Trophoblast cell (in vitro differentiated cells and primary cell): ENCODE results near the gene ACBD7.

Source experiments
- DNase-seq, 2 donors: peaks; one replicate each; pipeline ENCODE4 v3.0.0-alpha.2; 2016
- H2AFZ ChIP-seq: 2 replicates; pipeline ENCODE4 v1.6.1; 2013; ENCODE audit warnings: low read length, moderate library complexity, mild to moderate bottlenecking; ENCODE audit not compliant: insufficient read depth, poor library complexity
- H2AK5ac ChIP-seq: 2 replicates; pipeline ENCODE4 v1.6.1; 2013; ENCODE audit warnings: mild to moderate bottlenecking, low read length
- H2BK120ac ChIP-seq: 2 replicates; pipeline ENCODE4 v1.6.1; 2013; ENCODE audit warnings: low read length, mild to moderate bottlenecking, moderate library complexity; ENCODE audit not compliant: insufficient read depth, poor library complexity
- H2BK12ac ChIP-seq: 2 replicates; pipeline ENCODE4 v1.6.1; 2013; ENCODE audit warnings: mild to moderate bottlenecking, low read length, moderate library complexity
- H2BK5ac ChIP-seq: 2 replicates; pipeline ENCODE4 v1.6.1; 2013; ENCODE audit warnings: low read length, low read depth, moderate library complexity, mild to moderate bottlenecking; ENCODE audit not compliant: poor library complexity
- H3K14ac ChIP-seq: 2 replicates; pipeline ENCODE4 v1.6.1; 2013; ENCODE audit warnings: mild to moderate bottlenecking, low read length
- H3K18ac ChIP-seq: 2 replicates; pipeline ENCODE4 v1.6.1; 2013; ENCODE audit warnings: mild to moderate bottlenecking, low read length
- H3K23ac ChIP-seq: 2 replicates; pipeline ENCODE4 v1.6.1; 2013; ENCODE audit warnings: low read length
- H3K27ac ChIP-seq: 2 replicates; pipeline ENCODE4 v1.5.1; 2013; ENCODE audit warnings: low read depth, mild to moderate bottlenecking, inconsistent platforms, low read length, moderate library complexity
- H3K27me3 ChIP-seq: 2 replicates; pipeline ENCODE4 v1.6.1; 2013; ENCODE audit warnings: inconsistent platforms, mild to moderate bottlenecking, low read length, moderate library complexity; ENCODE audit not compliant: insufficient read depth
- H3K36me3 ChIP-seq, 2 experiments: 1 replicate in 1 of 2; 2 replicates in 1 of 2; pipeline ENCODE4 v1.6.1; 2013; ENCODE audit warnings: low read length in 2 of 2, mild to moderate bottlenecking in 2 of 2, moderate library complexity in 1 of 2; ENCODE audit not compliant: insufficient read depth in 2 of 2, control insufficient read depth in 1 of 2
- H3K4ac ChIP-seq: 2 replicates; pipeline ENCODE4 v1.6.1; 2013; ENCODE audit warnings: low read depth, mild to moderate bottlenecking, low read length, moderate library complexity
- H3K4me1 ChIP-seq, 2 experiments: 1 replicate in 1 of 2; 2 replicates in 1 of 2; pipeline ENCODE4 v1.6.1; 2013; ENCODE audit warnings: low read length in 2 of 2, mild to moderate bottlenecking in 2 of 2, moderate library complexity in 1 of 2; ENCODE audit not compliant: insufficient read depth in 2 of 2, control insufficient read depth in 1 of 2
- H3K4me2 ChIP-seq: 2 replicates; pipeline ENCODE4 v1.6.1; 2013; ENCODE audit warnings: inconsistent platforms, mild to moderate bottlenecking, low read length, moderate library complexity
- H3K4me3 ChIP-seq: 2 replicates; pipeline ENCODE4 v1.5.1; 2013; ENCODE audit warnings: mild to moderate bottlenecking, low read depth, low read length, inconsistent platforms
- H3K79me1 ChIP-seq: one replicate; pipeline ENCODE4 v1.6.1; 2013; ENCODE audit warnings: low read length
- H3K79me2 ChIP-seq: 2 replicates; pipeline ENCODE4 v1.6.1; 2013; ENCODE audit warnings: low read length, mild to moderate bottlenecking; ENCODE audit not compliant: control insufficient read depth, insufficient read depth, poor library complexity
- H3K9ac ChIP-seq: 2 replicates; pipeline ENCODE4 v1.6.1; 2013; ENCODE audit warnings: mild to moderate bottlenecking, low read length
- H3K9me3 ChIP-seq: 2 replicates; pipeline ENCODE4 v1.6.1; 2013; ENCODE audit warnings: low read depth, mild to moderate bottlenecking, control low read depth, inconsistent platforms, low read length; ENCODE audit not compliant: insufficient read depth
- H4K12ac ChIP-seq: 2 replicates; pipeline ENCODE4 v1.6.1; 2013; ENCODE audit warnings: low read depth, mild to moderate bottlenecking, low read length, moderate library complexity
- H4K8ac ChIP-seq: 2 replicates; pipeline ENCODE4 v1.6.1; 2013; ENCODE audit warnings: low read depth, mild to moderate bottlenecking, low read length, moderate library complexity
- H4K91ac ChIP-seq: one replicate; pipeline ENCODE4 v1.6.1; 2013; ENCODE audit warnings: low read depth, mild to moderate bottlenecking, low read length, moderate library complexity
- WGBS: extraction: QIAGEN DNeasy Blood & Tissue Kit; methylation state at CpG from one replicate; pipeline ENCODE4 v1.1.7; 2013; ENCODE audit warnings: missing lambda C conversion rate; ENCODE audit not compliant: insufficient read length, insufficient coverage; ENCODE audit errors: extremely low coverage; 5-methylcytosine and 5-hydroxymethylcytosine counted together

ACBD7 gene

GRCh38 chr10:15131330-15131729 is 42.8 kb upstream of the ACBD7 start:
- H3K79me2 ChIP-seq: no peaks in the 10 kb centered on the region
- H3K9me3 ChIP-seq: no peaks in the 10 kb centered on the region
- H3K36me3 ChIP-seq: peaks cover 4 to 6% of the 10 kb centered on the region in 2 experiments
- H2AK5ac ChIP-seq: no peak overlapping the region
- no peaks in the 10 kb centered on the region for H3K79me1 ChIP-seq
- H2AFZ ChIP-seq: no peak overlapping the region
- no CpG with 5 or more reads among the region's 5 CpGs for WGBS
- no peak overlapping the region for H2BK120ac ChIP-seq
- no peak overlapping the region for H3K4me2 ChIP-seq
- H3K4me1 ChIP-seq: no peaks in the 10 kb centered on the region
- no peak overlapping the region for H3K9ac ChIP-seq
- no peak overlapping the region for H3K4me3 ChIP-seq
- H3K23ac ChIP-seq: no peak overlapping the region
- H4K12ac ChIP-seq: no peak overlapping the region
- H3K18ac ChIP-seq: no peak overlapping the region
- H2BK12ac ChIP-seq: no peak overlapping the region
- H3K14ac ChIP-seq: no peak overlapping the region
- no peak overlapping the region for H3K4ac ChIP-seq
- H4K91ac ChIP-seq: no peak overlapping the region
- H3K27ac ChIP-seq: no peak overlapping the region
- H2BK5ac ChIP-seq: no peak overlapping the region
- no peak for DNase-seq
- no peak overlapping the region for H4K8ac ChIP-seq
- no peaks in the 10 kb centered on the region for H3K27me3 ChIP-seq

GRCh38 chr10:15124908-15125307 is 36.3 kb upstream of the ACBD7 start:
- no peak overlapping the region for H4K12ac ChIP-seq
- H3K9ac ChIP-seq: no peak overlapping the region
- H4K91ac ChIP-seq: no peak overlapping the region
- DNase-seq: no peak
- WGBS: no CpG with 5 or more reads among the region's 3 CpGs
- H2BK120ac ChIP-seq: no peak overlapping the region
- no peak overlapping the region for H2AFZ ChIP-seq
- H2BK12ac ChIP-seq: no peak overlapping the region
- H4K8ac ChIP-seq: no peak overlapping the region
- H3K79me2 ChIP-seq: no peaks in the 10 kb centered on the region
- H2BK5ac ChIP-seq: no peak overlapping the region
- no peaks in the 10 kb centered on the region for H3K4me1 ChIP-seq
- no peak overlapping the region for H3K4me2 ChIP-seq
- no peak overlapping the region for H3K14ac ChIP-seq
- no peak overlapping the region for H3K18ac ChIP-seq
- no peaks in the 10 kb centered on the region for H3K27me3 ChIP-seq
- peaks cover 0 to 3% of the 10 kb centered on the region in 2 experiments for H3K36me3 ChIP-seq
- H3K4ac ChIP-seq: no peak overlapping the region
- no peak overlapping the region for H2AK5ac ChIP-seq
- no peak overlapping the region for H3K23ac ChIP-seq
- no peaks in the 10 kb centered on the region for H3K79me1 ChIP-seq
- H3K4me3 ChIP-seq: no peak overlapping the region
- H3K9me3 ChIP-seq: no peaks in the 10 kb centered on the region
- no peak overlapping the region for H3K27ac ChIP-seq

- no peaks in the 10 kb centered on the region for H3K9me3 ChIP-seq
- DNase-seq: no peak
- no peak overlapping the region for H3K14ac ChIP-seq
- no peak overlapping the region for H3K4ac ChIP-seq
- no peaks in the 10 kb centered on the region for H3K79me1 ChIP-seq
- no peaks in the 10 kb centered on the region for H3K27me3 ChIP-seq
- H2BK120ac ChIP-seq: no peak overlapping the region
- no peak overlapping the region for H3K23ac ChIP-seq
- H4K12ac ChIP-seq: no peak overlapping the region
- H3K4me1 ChIP-seq: no peaks in the 10 kb centered on the region
- H2AFZ ChIP-seq: no peak overlapping the region
- no peak overlapping the region for H4K8ac ChIP-seq
- H3K4me2 ChIP-seq: no peak overlapping the region
- H3K9ac ChIP-seq: no peak overlapping the region
- H2AK5ac ChIP-seq: no peak overlapping the region
- H3K79me2 ChIP-seq: no peaks in the 10 kb centered on the region
- no CpG with 5 or more reads among the region's 9 CpGs for WGBS
- no peak overlapping the region for H3K18ac ChIP-seq
- H2BK5ac ChIP-seq: no peak overlapping the region
- no peak overlapping the region for H3K4me3 ChIP-seq
- no peak overlapping the region for H3K27ac ChIP-seq
- peaks cover 0 to 3% of the 10 kb centered on the region in 2 experiments for H3K36me3 ChIP-seq
- no peak overlapping the region for H2BK12ac ChIP-seq
- H4K91ac ChIP-seq: no peak overlapping the region
Measured at GRCh38 chr10:15124190-15124589, 35.6 kb upstream of the ACBD7 start.

GRCh38 chr10:15123749-15124184 is 35.2 kb upstream of the ACBD7 start:
- Histone ChIP-seq H3K4ac (no peak overlapping the region), H3K79me1 (no peaks in the 10 kb centered on the region), H3K23ac (no peak overlapping the region), H2BK120ac (no peak overlapping the region), H3K9ac (no peak overlapping the region), H3K79me2 (no peaks in the 10 kb centered on the region), H2BK12ac (no peak overlapping the region), H2BK5ac (no peak overlapping the region), H4K12ac (no peak overlapping the region), H3K36me3 (peaks cover 2 to 3% of the 10 kb centered on the region in 2 experiments), H4K8ac (no peak overlapping the region), H3K14ac (no peak overlapping the region), H3K4me3 (no peak overlapping the region), H3K27me3 (no peaks in the 10 kb centered on the region), H3K27ac (no peak overlapping the region), H4K91ac (no peak overlapping the region), H3K9me3 (no peaks in the 10 kb centered on the region), H3K4me1 (no peaks in the 10 kb centered on the region), H3K18ac (no peak overlapping the region), H3K4me2 (no peak overlapping the region), H2AFZ (no peak overlapping the region), H2AK5ac (no peak overlapping the region)
- WGBS: no CpG with 5 or more reads among the region's 3 CpGs
- no peak for DNase-seq
